ENCODE measurements around the gene TDRD9. TPM values are rescaled to one million over a fixed set of nuclear protein-coding genes. Genes with fewer than 3 reads are reported as not detected.

Gene TDRD9
- total RNA-seq, 1 donor from 2014 or later: not detected

DNA sequence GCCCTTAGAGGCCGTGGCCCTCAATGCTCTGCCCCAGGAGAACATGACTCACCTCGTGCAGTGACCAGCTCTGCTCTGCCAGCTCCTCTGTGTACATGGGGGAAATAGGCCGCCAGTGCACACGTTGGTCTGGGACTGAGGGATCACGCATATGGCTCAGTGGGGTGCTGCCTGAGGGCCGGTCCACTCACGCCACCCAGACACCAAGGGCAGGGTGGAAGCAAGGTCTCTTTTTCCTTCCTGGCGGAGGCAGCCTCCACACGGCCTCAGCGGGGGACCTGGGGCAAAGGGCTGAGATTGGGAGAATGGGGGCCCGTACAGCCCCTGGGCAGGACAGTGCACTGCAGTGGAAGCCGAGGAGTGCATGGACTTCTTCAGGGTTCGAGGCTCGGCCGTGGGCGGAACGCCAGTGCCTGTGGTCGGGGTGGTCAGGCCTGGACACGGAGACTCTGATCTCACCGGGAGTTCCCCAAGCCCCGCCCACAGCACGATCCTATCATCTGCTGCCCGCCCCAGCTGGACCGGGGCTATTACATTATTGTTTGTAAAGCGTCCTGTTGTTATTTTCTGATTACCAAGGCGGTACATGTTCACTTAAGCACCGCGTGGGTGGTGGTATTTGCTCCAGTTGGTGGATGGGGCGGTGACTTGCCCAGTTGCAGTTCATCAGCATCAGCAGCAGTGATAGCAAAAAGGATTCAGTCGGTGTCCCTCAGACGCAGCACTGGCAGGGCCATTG lies 38.8 kb upstream of the TDRD9 start:
- FAIRE-seq (no peak), DNase-seq (ENCODE audit: low read depth) (peak; percentile 16)
- Mint-ChIP-seq H3K4me1 (ENCODE audit: low read depth, unreplicated experiment) (peaks cover 6% of the 10 kb centered on the region), H3K9me3 (ENCODE audit: unreplicated experiment) (no peaks in the 10 kb centered on the region), H3K36me3 (ENCODE audit: low read depth, unreplicated experiment) (no peaks in the 10 kb centered on the region), H3K27me3 (ENCODE audit: low read depth, unreplicated experiment) (peaks cover 13% of the 10 kb centered on the region), H3K27ac (ENCODE audit: unreplicated experiment) (no peak overlapping the region), H3K4me3 (ENCODE audit: unreplicated experiment) (no peak overlapping the region)
- H3K9ac ChIP-seq (ENCODE audit: low read length): no peak overlapping the region
- no peaks in the 10 kb centered on the region for H3K9me3 ChIP-seq (ENCODE audit: insufficient read depth, low read depth, low read length)
- H3K79me2 ChIP-seq (ENCODE audit: insufficient read depth, low read length): no peaks in the 10 kb centered on the region
- H3K4me2 ChIP-seq (ENCODE audit: low read length): no peak overlapping the region
- TF ChIP-seq, protein P1, sequence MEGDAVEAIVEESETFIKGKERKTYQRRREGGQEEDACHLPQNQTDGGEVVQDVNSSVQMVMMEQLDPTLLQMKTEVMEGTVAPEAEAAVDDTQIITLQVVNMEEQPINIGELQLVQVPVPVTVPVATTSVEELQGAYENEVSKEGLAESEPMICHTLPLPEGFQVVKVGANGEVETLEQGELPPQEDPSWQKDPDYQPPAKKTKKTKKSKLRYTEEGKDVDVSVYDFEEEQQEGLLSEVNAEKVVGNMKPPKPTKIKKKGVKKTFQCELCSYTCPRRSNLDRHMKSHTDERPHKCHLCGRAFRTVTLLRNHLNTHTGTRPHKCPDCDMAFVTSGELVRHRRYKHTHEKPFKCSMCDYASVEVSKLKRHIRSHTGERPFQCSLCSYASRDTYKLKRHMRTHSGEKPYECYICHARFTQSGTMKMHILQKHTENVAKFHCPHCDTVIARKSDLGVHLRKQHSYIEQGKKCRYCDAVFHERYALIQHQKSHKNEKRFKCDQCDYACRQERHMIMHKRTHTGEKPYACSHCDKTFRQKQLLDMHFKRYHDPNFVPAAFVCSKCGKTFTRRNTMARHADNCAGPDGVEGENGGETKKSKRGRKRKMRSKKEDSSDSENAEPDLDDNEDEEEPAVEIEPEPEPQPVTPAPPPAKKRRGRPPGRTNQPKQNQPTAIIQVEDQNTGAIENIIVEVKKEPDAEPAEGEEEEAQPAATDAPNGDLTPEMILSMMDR (IDR thresholded peaks at IDR 0.05; ENCODE audit: insufficient read depth, low read depth, low read length): no peak
- TF ChIP-seq EZH2 (IDR thresholded peaks at IDR 0.05; ENCODE audit: insufficient read depth, low read length): no peak
- no peaks in the 10 kb centered on the region for H3K36me3 ChIP-seq (ENCODE audit: insufficient read depth, low read length)
- no peak overlapping the region for H2AFZ ChIP-seq (ENCODE audit: low read depth, low read length)
- peaks cover 3% of the 10 kb centered on the region for H3K4me1 ChIP-seq (ENCODE audit: insufficient read depth, low read length)
- H3K4me3 ChIP-seq (ENCODE audit: insufficient read depth, low read depth, low read length): no peak overlapping the region
- H3K27ac ChIP-seq (ENCODE audit: low read depth, low read length): no peak overlapping the region
- H4K20me1 ChIP-seq (ENCODE audit: insufficient read depth, low read length): no peaks in the 10 kb centered on the region
- peaks cover 13% of the 10 kb centered on the region for H3K27me3 ChIP-seq (ENCODE audit: insufficient read depth, low read length)

DNA sequence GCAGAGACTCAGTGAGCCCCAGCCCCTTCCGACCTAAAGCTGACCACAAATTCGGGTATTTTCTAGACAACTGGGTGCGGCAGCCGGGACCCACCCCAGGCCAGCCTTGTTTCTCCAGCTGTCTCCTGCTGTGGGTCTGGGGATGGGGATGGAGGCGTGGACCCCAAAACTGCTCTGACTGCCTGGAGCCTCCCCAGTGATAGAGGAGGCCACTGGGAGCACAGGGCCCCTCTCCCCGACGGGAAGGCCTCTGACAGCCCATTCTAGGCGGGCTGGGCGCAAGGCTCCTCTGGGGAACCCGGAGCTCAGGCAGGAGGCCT lies 38.2 kb upstream of the TDRD9 start:
- H3K27ac ChIP-seq (ENCODE audit: low read depth, low read length): no peak overlapping the region
- H3K36me3 Mint-ChIP-seq (ENCODE audit: low read depth, unreplicated experiment): no peaks in the 10 kb centered on the region
- no peak overlapping the region for H2AFZ ChIP-seq (ENCODE audit: low read depth, low read length)
- H3K9me3 Mint-ChIP-seq (ENCODE audit: unreplicated experiment): no peaks in the 10 kb centered on the region
- no peak overlapping the region for H3K4me3 Mint-ChIP-seq (ENCODE audit: unreplicated experiment)
- H3K9me3 ChIP-seq (ENCODE audit: insufficient read depth, low read depth, low read length): no peaks in the 10 kb centered on the region
- H3K27ac Mint-ChIP-seq (ENCODE audit: unreplicated experiment): no peak overlapping the region
- H3K4me2 ChIP-seq (ENCODE audit: low read length): no peak overlapping the region
- peaks cover 12% of the 10 kb centered on the region for H3K27me3 Mint-ChIP-seq (ENCODE audit: low read depth, unreplicated experiment)
- H3K4me1 Mint-ChIP-seq (ENCODE audit: low read depth, unreplicated experiment): peaks cover 6% of the 10 kb centered on the region
- H3K4me1 ChIP-seq (ENCODE audit: insufficient read depth, low read length): peaks cover 3% of the 10 kb centered on the region
- no peak overlapping the region for H3K9ac ChIP-seq (ENCODE audit: low read length)
- DNase-seq (ENCODE audit: low read depth) (no peak), FAIRE-seq (no peak)
- H4K20me1 ChIP-seq (ENCODE audit: insufficient read depth, low read length): no peaks in the 10 kb centered on the region
- no peaks in the 10 kb centered on the region for H3K36me3 ChIP-seq (ENCODE audit: insufficient read depth, low read length)
- H3K79me2 ChIP-seq (ENCODE audit: insufficient read depth, low read length): no peaks in the 10 kb centered on the region
- H3K4me3 ChIP-seq (ENCODE audit: insufficient read depth, low read depth, low read length): no peak overlapping the region
- TF ChIP-seq, protein P1 (IDR thresholded peaks at IDR 0.05; ENCODE audit: insufficient read depth, low read depth, low read length): no peak
- no peak for TF ChIP-seq EZH2 (IDR thresholded peaks at IDR 0.05; ENCODE audit: insufficient read depth, low read length)
- peaks cover 13% of the 10 kb centered on the region for H3K27me3 ChIP-seq (ENCODE audit: insufficient read depth, low read length)
